ENCODE results near the gene CHCHD6. TPM values are rescaled to one million over a fixed set of nuclear protein-coding genes. Genes with fewer than 3 reads are reported as not detected.
A peak's percentile ranks its signal among the peaks of the same experiment; 100 is the strongest.

The CHCHD6 gene
- total RNA-seq, 2 experiments from 2014 or later: 12.7 to 13.1 TPM

- H3K9me3 Mint-ChIP-seq: no peaks in the 10 kb centered on the region
- CTCF ChIA-PET: no interaction called here
- DNase-seq: no peak
- H3K27ac Mint-ChIP-seq: no peak overlapping the region
- POLR2A ChIA-PET: no interaction called here
- no peak overlapping the region for H3K4me3 Mint-ChIP-seq
- H3K4me1 Mint-ChIP-seq (ENCODE audit: low read depth): no peaks in the 10 kb centered on the region
- peaks cover 38% of the 10 kb centered on the region for H3K27me3 Mint-ChIP-seq
- intact Hi-C loops (cut with micrococcal nuclease): no loop called here
- H3K36me3 Mint-ChIP-seq: no peaks in the 10 kb centered on the region
Observed at GRCh38 chr3:126692858-126693257, 11.2 kb upstream of the CHCHD6 start.

DNA sequence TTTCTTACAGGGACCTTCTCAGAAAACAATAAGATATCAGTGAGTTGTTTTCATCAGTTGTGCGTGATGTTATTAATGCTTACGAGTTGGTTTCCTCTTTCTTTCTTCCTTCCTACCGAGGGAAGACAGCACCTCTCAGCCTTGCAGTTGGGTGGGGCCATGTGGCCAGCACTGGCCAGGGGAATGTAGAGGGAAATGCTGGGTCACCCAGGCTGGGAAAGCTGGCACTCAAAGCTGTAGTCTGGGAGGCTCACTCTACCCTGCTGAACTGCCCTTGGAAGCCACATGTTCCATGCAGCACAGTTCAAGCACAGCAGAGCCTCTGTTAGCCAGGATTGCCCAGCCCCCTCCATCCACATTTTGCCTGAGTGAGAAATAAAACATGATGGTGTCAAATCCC, 10.1 kb upstream of the CHCHD6 start:
- intact Hi-C loops (cut with micrococcal nuclease): no loop called here
- Mint-ChIP-seq H3K4me1 (ENCODE audit: low read depth) (no peaks in the 10 kb centered on the region), H3K4me3 (no peak overlapping the region), H3K27me3 (peaks cover 41% of the 10 kb centered on the region), H3K36me3 (no peaks in the 10 kb centered on the region), H3K27ac (no peak overlapping the region), H3K9me3 (no peaks in the 10 kb centered on the region)
- DNase-seq: no peak
- POLR2A ChIA-PET: no interaction called here
- CTCF ChIA-PET: no interaction called here

GRCh38 chr3:126696701-126697267, 7.3 kb upstream of the CHCHD6 start:
- ChIA-PET POLR2A (no interaction called here), CTCF (interaction anchor here (1.1 kb wide), 2 partner anchors 12 to 18 kb away, joined by 3 read pairs; no protein-coding TSS in a partner anchor)
- H3K36me3 Mint-ChIP-seq: no peaks in the 10 kb centered on the region
- DNase-seq: no peak
- H3K27me3 Mint-ChIP-seq: peaks cover 51% of the 10 kb centered on the region
- no peak overlapping the region for H3K4me3 Mint-ChIP-seq
- no peak overlapping the region for H3K27ac Mint-ChIP-seq
- intact Hi-C loops (cut with micrococcal nuclease): no loop called here
- H3K9me3 Mint-ChIP-seq: no peaks in the 10 kb centered on the region
- no peaks in the 10 kb centered on the region for H3K4me1 Mint-ChIP-seq (ENCODE audit: low read depth)

- H3K4me1 Mint-ChIP-seq (ENCODE audit: low read depth): peaks cover 9% of the 10 kb centered on the region
- POLR2A ChIA-PET: no interaction called here
- peaks cover 49% of the 10 kb centered on the region for H3K27me3 Mint-ChIP-seq
- CTCF ChIA-PET: no interaction called here
- no peaks in the 10 kb centered on the region for H3K9me3 Mint-ChIP-seq
- intact Hi-C loops (cut with micrococcal nuclease): no loop called here
- peaks cover under 1% of the 10 kb centered on the region for H3K36me3 Mint-ChIP-seq
- no peak overlapping the region for H3K4me3 Mint-ChIP-seq
- no peak for DNase-seq
- no peak overlapping the region for H3K27ac Mint-ChIP-seq
Observed at GRCh38 chr3:126699011-126699410, 5.0 kb upstream of the CHCHD6 start.

GRCh38 chr3:126704494-126705214, 614 bp downstream of the CHCHD6 start:
- Mint-ChIP-seq H3K36me3 (peaks cover 8% of the 10 kb centered on the region), H3K27me3 (peaks cover 20% of the 10 kb centered on the region), H3K4me1 (ENCODE audit: low read depth) (peaks cover 21% of the 10 kb centered on the region), H3K27ac (no peak overlapping the region), H3K4me3 (peak overlapping the region; percentile 97), H3K9me3 (no peaks in the 10 kb centered on the region)
- ChIA-PET POLR2A (interaction anchor here (2.8 kb wide), 1 partner anchor 277 kb away, joined by 9 read pairs; the partner anchor contains the start of gene PLXNA1), CTCF (interaction anchor here (1.0 to 1.5 kb wide), 3 partner anchors 25 to 47 kb away, joined by 3 to 4 read pairs (median 3); no protein-coding TSS in a partner anchor)
- no peak for DNase-seq
- intact Hi-C loops (cut with micrococcal nuclease): loop anchor here (2.0 to 10.0 kb wide), 3 partner anchors 210 to 278 kb away; partner anchors contain the start of genes PLXNA1 and ZXDC

DNA sequence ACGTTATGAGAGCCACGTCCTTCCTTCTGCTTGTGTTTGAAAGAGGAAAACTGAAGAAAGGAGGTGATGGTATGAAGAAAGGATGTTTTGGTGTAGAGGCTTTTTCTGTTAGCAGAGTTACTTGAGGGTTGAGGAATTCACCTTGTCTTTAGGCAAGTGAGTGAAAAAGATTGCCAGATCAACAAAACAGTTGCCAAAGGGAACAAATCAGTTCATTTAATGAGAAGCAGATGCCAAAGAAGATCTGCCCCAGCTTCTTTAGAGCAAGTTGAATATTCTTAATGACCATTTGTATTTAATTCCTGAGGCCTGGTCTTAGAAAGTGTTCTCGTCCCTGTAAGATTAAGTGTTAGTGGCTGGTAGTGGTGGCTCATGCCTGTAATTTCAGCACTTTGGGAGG, 2.6 kb downstream of the CHCHD6 start:
- no peak overlapping the region for H3K27ac Mint-ChIP-seq
- intact Hi-C loops (cut with micrococcal nuclease): loop anchor here (10.0 kb wide), 1 partner anchor 208 kb away; no protein-coding TSS in a partner anchor
- ChIA-PET CTCF (no interaction called here), POLR2A (no interaction called here)
- H3K27me3 Mint-ChIP-seq: peaks cover 4% of the 10 kb centered on the region
- no peak overlapping the region for H3K4me3 Mint-ChIP-seq
- H3K4me1 Mint-ChIP-seq (ENCODE audit: low read depth): peaks cover 21% of the 10 kb centered on the region
- no peak for DNase-seq
- no peaks in the 10 kb centered on the region for H3K9me3 Mint-ChIP-seq
- H3K36me3 Mint-ChIP-seq: peaks cover 8% of the 10 kb centered on the region

DNA sequence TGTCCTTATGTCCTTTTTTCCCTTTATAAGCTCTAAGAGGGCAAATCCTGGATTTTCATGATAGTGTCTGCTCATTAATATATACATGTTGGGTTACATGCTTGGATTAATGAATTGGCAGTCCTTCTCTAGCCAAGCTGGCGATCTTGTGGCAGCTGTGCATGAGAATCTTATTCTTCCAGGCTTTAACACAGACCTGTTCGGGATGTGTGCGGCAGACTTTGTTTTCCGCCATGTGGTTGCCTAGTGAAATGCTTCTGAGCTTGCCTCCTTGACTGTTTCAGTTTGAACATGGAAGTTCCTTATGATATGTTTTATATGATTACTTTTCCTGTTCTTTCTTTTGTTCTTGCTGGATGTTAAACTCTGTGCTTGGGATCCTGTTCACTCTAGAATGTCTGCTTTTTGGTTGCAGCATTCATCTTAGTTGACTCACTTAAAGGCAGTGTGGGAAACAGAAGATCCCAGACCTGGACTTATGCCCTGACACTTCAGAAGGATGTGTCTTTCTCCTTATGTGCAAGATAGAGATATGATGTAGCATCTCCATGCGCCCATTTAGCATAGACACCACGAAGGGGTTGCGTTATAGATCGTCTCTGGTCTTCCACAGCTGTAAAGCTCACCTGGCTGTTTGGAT, 7.2 kb downstream of the CHCHD6 start:
- H3K27me3 Mint-ChIP-seq: no peaks in the 10 kb centered on the region
- intact Hi-C loops (cut with micrococcal nuclease): no loop called here
- ChIA-PET CTCF (no interaction called here), POLR2A (no interaction called here)
- H3K9me3 Mint-ChIP-seq: no peaks in the 10 kb centered on the region
- peaks cover 6% of the 10 kb centered on the region for H3K36me3 Mint-ChIP-seq
- H3K4me1 Mint-ChIP-seq (ENCODE audit: low read depth): no peaks in the 10 kb centered on the region
- no peak overlapping the region for H3K27ac Mint-ChIP-seq
- H3K4me3 Mint-ChIP-seq: no peak overlapping the region
- DNase-seq: no peak

DNA sequence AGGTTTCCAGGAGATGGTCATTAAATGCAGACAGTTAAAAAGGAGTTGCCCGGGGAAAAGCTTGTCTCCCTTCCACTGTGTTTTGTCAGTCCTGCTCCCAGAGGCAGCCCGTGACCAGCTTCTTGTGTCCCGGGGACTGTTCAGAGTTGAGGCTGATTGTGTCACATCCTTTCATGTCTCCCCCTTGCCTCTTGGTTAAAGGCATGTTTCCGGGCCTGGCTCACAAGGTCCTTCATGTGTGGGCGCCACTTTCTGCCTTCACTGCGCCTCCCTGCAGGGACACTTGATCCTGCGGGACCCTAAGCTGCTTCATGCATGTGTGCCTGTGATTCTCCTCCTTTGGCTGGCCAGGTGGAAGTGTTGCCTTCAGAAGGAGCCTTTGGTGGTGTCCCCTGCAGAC, 9.2 kb downstream of the CHCHD6 start:
- ChIA-PET CTCF (no interaction called here), POLR2A (no interaction called here)
- H3K27me3 Mint-ChIP-seq: no peaks in the 10 kb centered on the region
- no peak for DNase-seq
- H3K4me3 Mint-ChIP-seq: no peak overlapping the region
- intact Hi-C loops (cut with micrococcal nuclease): no loop called here
- no peaks in the 10 kb centered on the region for H3K4me1 Mint-ChIP-seq (ENCODE audit: low read depth)
- no peaks in the 10 kb centered on the region for H3K36me3 Mint-ChIP-seq
- H3K27ac Mint-ChIP-seq: no peak overlapping the region
- no peaks in the 10 kb centered on the region for H3K9me3 Mint-ChIP-seq

DNA sequence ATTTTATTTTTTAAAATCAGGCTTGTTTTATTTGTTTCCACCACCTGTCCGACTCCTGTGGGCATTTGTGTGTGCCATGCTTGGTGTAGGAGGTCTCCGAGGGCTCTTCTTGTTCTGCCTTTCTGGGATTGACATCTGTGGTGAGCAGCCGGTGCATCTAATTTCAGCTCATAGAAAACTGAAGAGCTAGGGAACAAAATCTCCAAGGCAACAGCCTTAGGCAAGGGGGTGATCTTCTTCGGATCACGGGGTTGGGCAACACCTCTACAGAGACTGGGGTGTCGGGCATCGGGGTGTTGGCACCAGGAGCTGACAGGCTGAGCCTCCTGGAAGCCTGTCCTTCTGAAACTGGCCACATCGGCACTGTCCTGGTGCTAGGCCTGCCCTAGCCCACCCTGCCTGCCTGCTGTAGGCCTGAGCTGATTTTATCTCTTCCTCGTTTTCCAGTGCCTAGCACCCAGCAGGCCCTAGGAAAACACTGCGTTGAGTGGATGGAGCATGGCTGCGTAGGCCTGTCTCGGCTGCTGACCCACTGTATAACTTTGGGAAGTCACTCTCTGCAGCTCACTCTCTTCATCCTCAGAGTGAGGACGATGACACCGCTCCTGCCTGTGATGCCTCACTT, 10.3 kb downstream of the CHCHD6 start:
- H3K36me3 Mint-ChIP-seq: no peaks in the 10 kb centered on the region
- H3K27ac Mint-ChIP-seq: no peak overlapping the region
- H3K27me3 Mint-ChIP-seq: no peaks in the 10 kb centered on the region
- H3K4me1 Mint-ChIP-seq (ENCODE audit: low read depth): no peaks in the 10 kb centered on the region
- no peak overlapping the region for H3K4me3 Mint-ChIP-seq
- ChIA-PET POLR2A (no interaction called here), CTCF (no interaction called here)
- intact Hi-C loops (cut with micrococcal nuclease): no loop called here
- H3K9me3 Mint-ChIP-seq: no peaks in the 10 kb centered on the region
- no peak for DNase-seq

GRCh38 chr3:126714921-126715320, 10.9 kb downstream of the CHCHD6 start:
- Mint-ChIP-seq H3K27me3 (no peaks in the 10 kb centered on the region), H3K36me3 (no peaks in the 10 kb centered on the region)

DNA sequence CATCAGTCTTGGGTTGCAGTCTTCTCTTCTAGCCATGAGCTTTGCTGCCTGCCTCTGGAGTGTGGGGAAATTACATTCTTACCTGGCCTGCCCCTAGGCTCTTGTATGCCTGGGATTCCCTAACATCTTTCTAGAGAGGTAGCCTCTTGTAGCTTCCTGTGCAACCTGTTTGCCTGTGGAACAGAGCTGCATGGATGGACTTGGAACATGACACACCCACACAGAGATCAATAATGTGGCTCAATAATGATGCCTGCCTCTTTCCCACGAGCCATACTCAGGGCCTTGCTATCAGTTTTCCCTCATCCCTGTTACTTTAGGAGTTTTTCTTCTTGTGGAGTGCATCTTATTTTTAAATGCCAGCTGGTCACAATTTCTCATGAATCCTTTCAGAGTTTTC, 11.4 kb downstream of the CHCHD6 start:
- Mint-ChIP-seq H3K9me3 (no peaks in the 10 kb centered on the region), H3K27me3 (no peaks in the 10 kb centered on the region), H3K4me3 (no peak overlapping the region), H3K27ac (no peak overlapping the region), H3K4me1 (ENCODE audit: low read depth) (no peaks in the 10 kb centered on the region), H3K36me3 (no peaks in the 10 kb centered on the region)
- POLR2A ChIA-PET: no interaction called here
- DNase-seq: no peak
- CTCF ChIA-PET: no interaction called here
- intact Hi-C loops (cut with micrococcal nuclease): no loop called here

More at GRCh38 chr3:126714921-126715320, 10.9 kb downstream of the CHCHD6 start:
- no peaks in the 10 kb centered on the region for H3K9me3 Mint-ChIP-seq
- H3K4me3 Mint-ChIP-seq: no peak overlapping the region
- no peaks in the 10 kb centered on the region for H3K4me1 Mint-ChIP-seq (ENCODE audit: low read depth)
- intact Hi-C loops (cut with micrococcal nuclease): no loop called here
- ChIA-PET POLR2A (no interaction called here), CTCF (no interaction called here)
- no peak overlapping the region for H3K27ac Mint-ChIP-seq
- DNase-seq: no peak

- H3K27ac Mint-ChIP-seq: no peak overlapping the region
- intact Hi-C loops (cut with micrococcal nuclease): no loop called here
- H3K36me3 Mint-ChIP-seq: peaks cover 1% of the 10 kb centered on the region
- CTCF ChIA-PET: no interaction called here
- no peak for DNase-seq
- POLR2A ChIA-PET: no interaction called here
- no peaks in the 10 kb centered on the region for H3K4me1 Mint-ChIP-seq (ENCODE audit: low read depth)
- no peaks in the 10 kb centered on the region for H3K27me3 Mint-ChIP-seq
- no peaks in the 10 kb centered on the region for H3K9me3 Mint-ChIP-seq
- no peak overlapping the region for H3K4me3 Mint-ChIP-seq
Observed at GRCh38 chr3:126716057-126716456, 12.0 kb downstream of the CHCHD6 start.
